A673 (cell line): ENCODE results near the gene ARL10.

Source experiments
- CTCF ChIP-seq: fragments of 300-800, 200-600 bp; sonication (generic); conservative IDR thresholded peaks from 2 replicates; pipeline ENCODE4 v1.5.1; 2017; ENCODE audit warnings: low read depth, mild to moderate bottlenecking, antibody characterized with exemption, low read length, moderate library complexity, mixed read lengths
- EZH2 ChIP-seq: fragments of 200-600 bp; sonication (generic); IDR thresholded peaks from 2 replicates; pipeline ENCODE4 v1.6.1; 2017; ENCODE audit warnings: borderline replicate concordance, low read depth, mild to moderate bottlenecking, mixed read lengths, antibody characterized with exemption, low read length; ENCODE audit not compliant: poor library complexity, severe bottlenecking

DNA sequence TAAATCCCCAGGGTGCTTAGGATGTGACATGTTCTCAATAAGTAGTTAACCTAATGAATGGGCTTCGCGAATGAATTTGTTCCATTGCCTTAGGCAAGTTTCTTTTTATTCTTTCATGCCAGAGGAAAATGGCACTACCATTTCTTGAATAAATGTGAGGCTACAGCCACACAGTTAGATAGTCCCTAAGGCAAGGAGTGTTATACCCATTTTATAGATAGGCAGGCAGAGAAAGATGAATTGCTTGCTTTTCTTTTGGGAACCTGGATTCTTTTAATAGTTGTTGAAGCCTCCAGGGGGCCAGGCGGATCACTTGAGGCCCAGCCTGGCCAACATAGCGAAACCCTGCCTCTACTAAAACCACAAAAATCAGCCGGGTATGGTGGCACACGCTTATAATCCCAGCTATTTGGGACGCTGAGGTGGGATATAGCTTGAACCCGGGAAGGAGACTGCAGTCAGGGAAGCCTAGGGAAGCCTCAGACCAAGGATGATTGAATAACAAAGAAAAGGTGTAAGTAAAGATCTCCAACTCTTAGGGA lies 22.2 kb downstream of the ARL10 start:
- TF ChIP-seq CTCF (no peak), EZH2 (no peak)
